Cortex of kidney (tissue), 1 donor: Measurements from ENCODE around the gene AMFR.

Experiments
- DNase-seq: peaks from one replicate; lab custom pipeline; 2025; lab: John Stamatoyannopoulos, UW

The AMFR gene

GRCh38 chr16:56347166-56347565 lies 78.2 kb downstream of the AMFR start:
- no peak for DNase-seq

- DNase-seq: no peak
Measured at GRCh38 chr16:56346131-56346890, 79.0 kb downstream of the AMFR start.

GRCh38 chr16:56345406-56346050 lies 79.8 kb downstream of the AMFR start:
- no peak for DNase-seq

- DNase-seq: no peak
Measured at GRCh38 chr16:56344518-56345405, 80.6 kb downstream of the AMFR start.

- DNase-seq: no peak
Measured at GRCh38 chr16:56343661-56344517, 81.5 kb downstream of the AMFR start.

- no peak for DNase-seq
Measured at GRCh38 chr16:56341656-56342399, 83.5 kb downstream of the AMFR start.

- DNase-seq: no peak
Measured at GRCh38 chr16:56340864-56341365, 84.4 kb downstream of the AMFR start.

GRCh38 chr16:56340416-56340815 lies 84.9 kb downstream of the AMFR start:
- no peak for DNase-seq

GRCh38 chr16:56339431-56340195 lies 85.7 kb downstream of the AMFR start:
- DNase-seq: no peak

- DNase-seq: no peak
Measured at GRCh38 chr16:56338566-56339318, 86.6 kb downstream of the AMFR start.

GRCh38 chr16:56337858-56338325 lies 87.5 kb downstream of the AMFR start:
- DNase-seq: no peak

- DNase-seq: no peak
Measured at GRCh38 chr16:56337131-56337857, 88.1 kb downstream of the AMFR start.

- no peak for DNase-seq
Measured at GRCh38 chr16:56336711-56337110, 88.6 kb downstream of the AMFR start.

GRCh38 chr16:56336071-56336688 lies 89.2 kb downstream of the AMFR start:
- DNase-seq: no peak

- DNase-seq: no peak
Measured at GRCh38 chr16:56334761-56335160, 90.6 kb downstream of the AMFR start.

- no peak for DNase-seq
Measured at GRCh38 chr16:56332464-56333079, 92.8 kb downstream of the AMFR start.

GRCh38 chr16:56331915-56332314 lies 93.4 kb downstream of the AMFR start:
- DNase-seq: no peak
